EH (cell line): ENCODE measurements around the gene PTGIR.
A peak's percentile ranks its signal among the peaks of the same experiment; 100 is the strongest.

Source experiments
- DNase-seq: peaks from one replicate; pipeline ENCODE4 v3.0.0-alpha.2; 2015; ENCODE audit warnings: low read depth

Gene PTGIR, protein sequence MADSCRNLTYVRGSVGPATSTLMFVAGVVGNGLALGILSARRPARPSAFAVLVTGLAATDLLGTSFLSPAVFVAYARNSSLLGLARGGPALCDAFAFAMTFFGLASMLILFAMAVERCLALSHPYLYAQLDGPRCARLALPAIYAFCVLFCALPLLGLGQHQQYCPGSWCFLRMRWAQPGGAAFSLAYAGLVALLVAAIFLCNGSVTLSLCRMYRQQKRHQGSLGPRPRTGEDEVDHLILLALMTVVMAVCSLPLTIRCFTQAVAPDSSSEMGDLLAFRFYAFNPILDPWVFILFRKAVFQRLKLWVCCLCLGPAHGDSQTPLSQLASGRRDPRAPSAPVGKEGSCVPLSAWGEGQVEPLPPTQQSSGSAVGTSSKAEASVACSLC

GRCh38 chr19:46624958-46625661 lies at the start of gene PTGIR:
PTGIR (minus strand) TSS chr19:46625089; CDS start chr19:46624225, 864 bp downstream.
- peak; percentile 94 for DNase-seq

- peak; percentile 74 for DNase-seq
These were observed 45.9 kb upstream of the PTGIR start for GRCh38 chr19:46670813-46671212.

- DNase-seq, result no peak
These were observed 43.8 kb upstream of the PTGIR start for GRCh38 chr19:46668662-46669061.

DNA sequence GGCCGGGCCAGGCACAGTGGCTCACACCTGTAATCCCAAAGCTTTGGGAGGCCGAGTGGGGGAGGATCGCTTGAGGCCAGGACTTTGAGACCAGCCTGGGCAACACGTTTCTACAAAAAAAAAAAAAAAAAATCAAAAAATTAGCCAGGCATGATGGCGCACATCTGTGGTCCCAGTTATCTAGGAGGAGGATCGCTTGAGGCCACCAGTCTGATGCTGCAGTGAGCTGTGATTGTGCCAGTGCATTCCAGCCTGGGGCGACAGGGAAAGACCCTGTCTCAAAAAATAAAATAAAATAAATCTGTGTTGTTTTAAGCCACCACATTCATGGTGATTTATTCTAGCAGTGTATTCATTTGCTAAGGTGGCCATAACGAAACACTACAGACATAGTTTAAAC lies 40.2 kb upstream of the PTGIR start:
- DNase-seq, result no peak

- peak; percentile 91 for DNase-seq
These were observed 37.1 kb upstream of the PTGIR start for GRCh38 chr19:46661735-46662592.

DNA sequence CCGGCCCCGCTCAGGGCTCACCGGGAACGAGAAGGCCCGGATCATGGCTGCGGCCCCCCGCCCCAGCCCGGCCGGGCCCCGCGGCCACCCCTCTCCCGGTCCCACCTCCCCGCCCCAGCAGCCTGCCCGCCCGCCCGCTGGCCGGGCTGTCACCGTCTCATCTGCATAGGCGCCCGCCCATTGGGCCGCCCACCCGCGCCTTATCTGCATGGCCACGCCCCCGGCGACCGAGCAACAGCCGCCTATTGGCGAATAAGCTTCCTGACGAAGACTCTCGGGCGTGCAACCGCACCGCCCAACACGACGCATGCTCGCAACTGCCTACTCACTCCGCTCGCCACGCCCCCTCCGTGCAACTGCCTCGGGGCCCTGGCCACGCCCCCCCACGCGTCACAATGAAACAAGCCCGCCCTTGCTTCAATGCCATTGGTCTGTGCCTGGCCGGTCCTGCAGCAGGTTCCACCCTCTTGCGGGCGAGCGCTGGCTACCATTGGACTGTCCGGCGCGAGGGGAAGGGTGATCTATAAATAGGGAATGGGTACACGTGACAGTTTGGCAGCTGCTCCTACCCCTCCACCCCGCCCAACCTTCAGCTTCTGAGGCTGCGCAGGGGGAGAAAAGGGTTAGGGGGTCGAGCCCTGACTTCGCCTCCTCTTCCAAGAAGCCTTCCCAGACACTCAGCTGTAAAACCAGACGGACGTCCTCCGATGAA lies 36.3 kb upstream of the PTGIR start, which contains the start of gene DACT3:
Gene DACT3, minus strand, starts transcription at position 163 of the 712 bp plus-strand sequence. Its CDS starts 118 bp downstream, at position 45.
- peak; percentile 100 for DNase-seq

GRCh38 chr19:46660551-46661019 lies 35.7 kb upstream of the PTGIR start:
- no peak for DNase-seq

GRCh38 chr19:46660008-46660517 lies 35.2 kb upstream of the PTGIR start:
- peak; percentile 21 for DNase-seq

DNA sequence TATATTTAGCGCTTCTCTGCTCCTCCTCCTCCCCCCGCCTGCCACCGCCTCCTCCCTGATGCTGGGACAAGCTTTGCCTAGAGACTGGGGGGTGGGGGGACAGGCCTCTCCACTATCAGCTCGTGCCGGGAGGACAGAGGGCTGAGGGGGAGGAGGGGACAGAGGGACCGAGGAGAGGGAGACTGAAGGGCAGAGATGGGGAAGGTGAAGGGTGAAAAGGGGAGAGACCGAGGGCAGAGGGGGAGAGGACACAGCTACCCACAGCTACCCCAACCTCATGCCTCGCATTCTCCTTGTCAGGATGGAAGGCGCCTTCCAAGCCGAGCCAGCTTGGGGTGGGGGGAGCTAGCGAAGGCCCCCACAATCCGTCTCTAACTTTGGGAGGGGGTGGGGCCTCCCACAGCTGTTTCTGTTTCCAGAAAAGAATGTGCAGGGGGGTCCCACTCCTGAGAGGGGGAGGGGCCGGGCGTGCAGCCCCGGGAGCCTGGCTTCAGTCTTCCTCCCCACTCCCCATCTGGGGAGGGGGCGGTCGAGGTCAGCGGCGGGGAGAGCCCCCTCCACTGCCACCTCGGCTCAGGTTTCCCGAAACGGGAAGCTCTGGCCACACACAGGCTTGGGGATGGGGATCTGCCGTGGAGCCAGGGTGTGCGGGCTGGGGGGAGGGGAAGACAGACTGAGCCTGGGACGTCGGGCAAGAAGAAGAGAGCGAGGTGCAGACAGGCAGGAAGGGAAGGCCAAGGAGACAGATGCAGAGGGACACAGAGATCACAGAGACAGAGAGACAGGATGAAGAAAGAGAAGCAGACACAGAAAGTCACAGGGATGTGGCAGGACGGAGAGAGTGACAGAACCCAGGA lies 34.5 kb upstream of the PTGIR start:
- DNase-seq, result peak; percentile 59

GRCh38 chr19:46656541-46656940 lies 31.7 kb upstream of the PTGIR start:
- no peak for DNase-seq

GRCh38 chr19:46654621-46655152 lies 29.8 kb upstream of the PTGIR start:
- DNase-seq, result no peak

GRCh38 chr19:46650445-46650844 lies 25.6 kb upstream of the PTGIR start:
- DNase-seq, result no peak

- no peak for DNase-seq
These were observed 24.4 kb upstream of the PTGIR start for GRCh38 chr19:46648961-46649960.

- DNase-seq, result no peak
These were observed 23.4 kb upstream of the PTGIR start for GRCh38 chr19:46648060-46648960.

DNA sequence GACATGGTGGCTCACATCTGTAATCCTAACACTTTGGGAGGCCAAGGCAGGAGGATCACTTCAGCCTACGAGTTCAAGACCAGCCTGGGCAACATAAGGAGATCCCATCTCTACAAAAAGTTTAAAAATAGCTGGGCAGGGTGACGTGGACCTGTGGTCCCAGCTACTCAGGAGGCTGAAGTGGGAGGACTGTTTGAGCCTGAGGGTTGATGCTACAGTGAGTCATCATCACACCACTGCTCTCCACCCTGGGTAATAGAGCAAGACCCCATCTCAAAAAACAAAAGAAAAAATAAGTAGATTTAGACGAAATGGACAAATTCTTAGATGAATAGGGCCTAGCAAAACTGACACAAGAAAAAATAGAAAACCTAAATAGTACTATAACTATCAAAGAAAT lies 21.5 kb upstream of the PTGIR start:
- DNase-seq, result no peak

DNA sequence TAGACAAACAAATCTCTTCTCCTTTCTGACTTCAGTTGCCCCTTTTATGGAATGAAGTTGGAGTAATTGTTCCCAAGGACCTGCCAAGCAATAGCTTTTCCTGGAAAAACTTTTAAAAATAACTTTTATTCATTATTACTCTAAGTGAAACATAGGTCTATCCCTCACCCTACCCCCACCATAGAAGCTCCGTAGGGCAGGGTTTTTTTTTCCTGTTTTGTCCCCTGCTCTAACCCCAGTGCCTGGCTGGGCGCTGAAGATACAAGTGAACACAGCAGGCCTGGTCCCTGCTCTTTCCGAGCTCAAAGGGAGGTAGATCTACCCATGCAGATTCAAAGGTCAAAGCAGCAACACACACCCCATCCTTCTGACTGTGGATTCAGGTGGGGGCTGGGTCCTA lies 19.8 kb upstream of the PTGIR start:
- no peak for DNase-seq

DNA sequence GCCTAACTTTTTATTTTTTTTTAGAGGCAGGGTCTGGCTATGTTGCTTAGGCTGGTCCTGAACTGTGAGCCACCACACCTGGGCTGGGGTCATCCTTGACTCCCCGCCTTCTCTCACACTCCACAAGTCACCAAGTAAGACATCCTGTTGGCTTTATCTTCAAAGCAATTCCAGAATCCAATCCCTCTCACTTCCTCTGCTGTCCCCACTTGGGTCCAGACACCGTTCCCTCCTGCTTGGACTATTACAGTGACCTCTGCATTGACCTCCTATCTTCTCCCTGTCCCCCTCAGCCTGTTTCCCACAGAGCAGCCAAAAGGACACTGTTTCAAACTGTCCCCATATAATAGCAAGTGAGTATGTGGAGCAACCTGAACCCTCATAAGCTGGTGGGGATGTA lies 15.8 kb upstream of the PTGIR start:
- no peak for DNase-seq
